ENCODE results near the gene ACSM5.
"Not testable (repeated sequence)": the region's sequence is repeated elsewhere in the genome, so short reads cannot be mapped to it uniquely, and the experiment has no call there.

ACSM5 gene

GRCh38 chr16:20399185-20399584 is 10.1 kb upstream of the ACSM5 start:
- FAIRE-seq, result no peak

GRCh38 chr16:20401066-20401465 is 8.3 kb upstream of the ACSM5 start:
- no peak for FAIRE-seq

- no peak for FAIRE-seq
Measured at GRCh38 chr16:20401475-20402016, 7.8 kb upstream of the ACSM5 start.

- FAIRE-seq, result no peak
Measured at GRCh38 chr16:20402651-20403050, 6.7 kb upstream of the ACSM5 start.

GRCh38 chr16:20404637-20405036 is 4.7 kb upstream of the ACSM5 start, which contains the start of gene PDILT:
TSS of gene PDILT (minus strand) at chr16:20404737. CDS start at chr16:20399300, 5,437 bp downstream.
- FAIRE-seq, result no peak

GRCh38 chr16:20410121-20410723 is 888 bp downstream of the ACSM5 start:
- no peak for FAIRE-seq

GRCh38 chr16:20411055-20411454 is 1.7 kb downstream of the ACSM5 start:
- no peak for FAIRE-seq

- FAIRE-seq, result no peak
Measured at GRCh38 chr16:20415541-20415940, 6.2 kb downstream of the ACSM5 start.

- not testable (repeated sequence) for FAIRE-seq
Measured at GRCh38 chr16:20419093-20419492, 9.8 kb downstream of the ACSM5 start.

GRCh38 chr16:20421748-20422147 is 12.4 kb downstream of the ACSM5 start:
- FAIRE-seq, result not testable (repeated sequence)

- FAIRE-seq, result not testable (repeated sequence)
Measured at GRCh38 chr16:20423772-20424128, 14.4 kb downstream of the ACSM5 start.

- no peak for FAIRE-seq
Measured at GRCh38 chr16:20424129-20424866, 15.0 kb downstream of the ACSM5 start.

GRCh38 chr16:20427401-20427797 is 18.1 kb downstream of the ACSM5 start:
- FAIRE-seq, result not testable (repeated sequence)

GRCh38 chr16:20429499-20429898 is 20.2 kb downstream of the ACSM5 start:
- FAIRE-seq, result not testable (repeated sequence)

- not testable (repeated sequence) for FAIRE-seq
Measured at GRCh38 chr16:20430480-20430879, 21.1 kb downstream of the ACSM5 start.

- no peak for FAIRE-seq
Measured at GRCh38 chr16:20430948-20431347, 21.6 kb downstream of the ACSM5 start.

- not testable (repeated sequence) for FAIRE-seq
Measured at GRCh38 chr16:20438950-20439349, 29.6 kb downstream of the ACSM5 start.

GRCh38 chr16:20439820-20440231 is 30.5 kb downstream of the ACSM5 start:
- FAIRE-seq, result not testable (repeated sequence)

- FAIRE-seq, result not testable (repeated sequence)
Measured at GRCh38 chr16:20440731-20441130, 31.4 kb downstream of the ACSM5 start.

GRCh38 chr16:20441191-20441590 is 31.9 kb downstream of the ACSM5 start:
- no peak for FAIRE-seq

GRCh38 chr16:20441859-20442258 is 32.5 kb downstream of the ACSM5 start:
- FAIRE-seq, result not testable (repeated sequence)

- FAIRE-seq, result not testable (repeated sequence)
Measured at GRCh38 chr16:20446652-20447393, 37.5 kb downstream of the ACSM5 start.

- FAIRE-seq, result not testable (repeated sequence)
Measured at GRCh38 chr16:20451364-20451763, 42.0 kb downstream of the ACSM5 start, which contains the start of gene ACSM2A. TSS of gene ACSM2A (plus strand) at chr16:20451521. CDS start at chr16:20460115, 8,594 bp downstream.
